Activated gamma-delta T cell treated with anti-CD3 and anti-CD28 coated beads, Interleukin-2, amount 50 U/mL, for 16 hours (primary cell): ENCODE data around the gene DGCR6L.
"Not testable (repeated sequence)": the region's sequence is repeated elsewhere in the genome, so short reads cannot be mapped to it uniquely, and the experiment has no call there.

ENCODE experiments used
- DNase-seq: peaks from one replicate; pipeline ENCODE4 v3.0.0-alpha.2; 2020; ENCODE audit warnings: low read depth

Gene DGCR6L

GRCh38 chr22:20308806-20309650 lies 10.8 kb downstream of the DGCR6L start:
- DNase-seq: not testable (repeated sequence)

- not testable (repeated sequence) for DNase-seq
These were observed 12.1 kb downstream of the DGCR6L start for GRCh38 chr22:20307448-20308447.

GRCh38 chr22:20306646-20307447 lies 13.0 kb downstream of the DGCR6L start:
- DNase-seq: not testable (repeated sequence)

- DNase-seq: no peak
These were observed 13.8 kb downstream of the DGCR6L start for GRCh38 chr22:20305894-20306645.

GRCh38 chr22:20305230-20305893 lies 14.5 kb downstream of the DGCR6L start:
- not testable (repeated sequence) for DNase-seq

- DNase-seq: no peak
These were observed 15.2 kb downstream of the DGCR6L start for GRCh38 chr22:20304646-20305045.

- DNase-seq: not testable (repeated sequence)
These were observed 16.7 kb downstream of the DGCR6L start for GRCh38 chr22:20303229-20303534.

GRCh38 chr22:20302438-20303228 lies 17.2 kb downstream of the DGCR6L start:
- DNase-seq: no peak

GRCh38 chr22:20299746-20300136 lies 20.1 kb downstream of the DGCR6L start:
- DNase-seq: no peak

- DNase-seq: peak; percentile 83
These were observed 20.8 kb downstream of the DGCR6L start for GRCh38 chr22:20298803-20299745.

GRCh38 chr22:20298110-20298802 lies 21.6 kb downstream of the DGCR6L start:
- no peak for DNase-seq

- DNase-seq: no peak
These were observed 22.3 kb downstream of the DGCR6L start for GRCh38 chr22:20297414-20298109.

GRCh38 chr22:20296598-20296997 lies 23.3 kb downstream of the DGCR6L start:
- no peak for DNase-seq

- DNase-seq: no peak
These were observed 24.4 kb downstream of the DGCR6L start for GRCh38 chr22:20295262-20296064.

GRCh38 chr22:20292673-20293232 lies 27.1 kb downstream of the DGCR6L start:
- no peak for DNase-seq

GRCh38 chr22:20292108-20292507 lies 27.8 kb downstream of the DGCR6L start:
- no peak for DNase-seq
